ENCODE data around the gene TUBGCP2.
A peak's percentile ranks its signal among the peaks of the same experiment; 100 is the strongest.

Gene TUBGCP2

GRCh38 chr10:133306097-133306476, 2.6 kb downstream of the TUBGCP2 start:
- Mint-ChIP-seq H3K27ac (no peak overlapping the region), H3K9me3 (no peaks in the 10 kb centered on the region), H3K4me1 (peaks cover 45% of the 10 kb centered on the region), H3K27me3 (no peaks in the 10 kb centered on the region), H3K4me3 (no peak overlapping the region)
- no peak for ATAC-seq
- DNase-seq = no peak

DNA sequence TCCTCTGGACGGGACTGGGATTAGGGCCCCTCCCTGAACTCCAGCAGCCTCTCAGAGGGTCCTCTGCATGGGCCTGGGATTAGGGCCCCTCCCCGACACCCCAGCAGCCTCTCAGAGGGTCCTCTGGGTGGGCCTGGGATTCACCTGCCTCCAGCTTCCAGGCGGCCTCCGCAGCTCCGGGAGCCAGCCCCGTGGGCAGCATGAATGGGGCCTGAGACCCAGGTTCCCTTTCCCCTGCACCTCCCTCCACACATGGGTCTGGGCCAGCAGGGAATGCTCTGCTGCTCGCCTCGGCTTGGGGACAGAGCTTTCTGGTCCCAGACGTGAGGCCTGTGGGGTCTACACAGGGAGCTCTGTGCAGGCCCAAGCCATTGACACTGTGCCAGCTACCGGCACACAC, 5.5 kb downstream of the TUBGCP2 start:
- peaks cover 35% of the 10 kb centered on the region for H3K4me1 Mint-ChIP-seq
- ATAC-seq (no peak), DNase-seq (no peak)
- no peaks in the 10 kb centered on the region for H3K27me3 Mint-ChIP-seq
- H3K27ac Mint-ChIP-seq = no peak overlapping the region
- H3K4me3 Mint-ChIP-seq = no peak overlapping the region
- no peaks in the 10 kb centered on the region for H3K9me3 Mint-ChIP-seq

GRCh38 chr10:133302230-133302629, 6.4 kb downstream of the TUBGCP2 start:
- Mint-ChIP-seq H3K4me1 (peaks cover 28% of the 10 kb centered on the region), H3K27me3 (no peaks in the 10 kb centered on the region), H3K27ac (peak overlapping the region in 1 of 2 donors; percentile 42), H3K4me3 (no peak overlapping the region), H3K9me3 (no peaks in the 10 kb centered on the region)
- ATAC-seq (peak; percentile 59), DNase-seq (no peak)

- Mint-ChIP-seq H3K4me3 (no peak overlapping the region), H3K27ac (no peak overlapping the region), H3K27me3 (no peaks in the 10 kb centered on the region), H3K9me3 (no peaks in the 10 kb centered on the region), H3K4me1 (peaks cover 12% of the 10 kb centered on the region)
- ATAC-seq (no peak), DNase-seq (no peak)
These were observed 8.9 kb downstream of the TUBGCP2 start for GRCh38 chr10:133299738-133300137.

DNA sequence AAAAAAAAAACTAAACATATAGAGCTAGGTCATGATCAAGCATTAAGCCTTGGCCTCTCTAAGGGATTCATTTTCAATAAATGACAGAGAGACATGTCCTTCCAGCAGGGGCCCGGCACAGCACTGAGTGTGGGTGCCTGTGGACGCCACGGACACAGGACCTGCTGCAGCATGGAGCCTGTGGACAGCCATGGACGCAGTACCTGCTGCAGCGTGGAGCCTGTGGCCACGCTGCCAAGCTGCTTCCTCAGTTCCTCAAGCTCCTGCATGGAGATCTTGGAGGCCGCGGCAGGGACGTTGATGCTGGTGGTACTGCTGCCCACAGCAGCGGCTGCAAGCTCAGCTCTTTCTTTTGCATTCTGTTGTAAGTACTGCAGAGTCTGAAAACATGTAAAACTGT, 9.4 kb downstream of the TUBGCP2 start:
- DNase-seq (no peak), ATAC-seq (no peak)
- no peaks in the 10 kb centered on the region for H3K9me3 Mint-ChIP-seq
- H3K4me3 Mint-ChIP-seq = no peak overlapping the region
- peaks cover 16% of the 10 kb centered on the region for H3K4me1 Mint-ChIP-seq
- no peak overlapping the region for H3K27ac Mint-ChIP-seq
- no peaks in the 10 kb centered on the region for H3K27me3 Mint-ChIP-seq

GRCh38 chr10:133298466-133298865, 10.2 kb downstream of the TUBGCP2 start:
- Mint-ChIP-seq H3K4me1 (peaks cover 16% of the 10 kb centered on the region), H3K27me3 (no peaks in the 10 kb centered on the region), H3K4me3 (no peak overlapping the region), H3K27ac (peak overlapping the region in 1 of 2 donors; percentile 9), H3K9me3 (no peaks in the 10 kb centered on the region)
- no peak for DNase-seq
- no peak for ATAC-seq

GRCh38 chr10:133297504-133297903, 11.2 kb downstream of the TUBGCP2 start:
- Mint-ChIP-seq H3K27ac (no peak overlapping the region), H3K4me3 (no peak overlapping the region), H3K4me1 (peaks cover 15% of the 10 kb centered on the region), H3K9me3 (no peaks in the 10 kb centered on the region), H3K27me3 (no peaks in the 10 kb centered on the region)
- no peak for DNase-seq
- no peak for ATAC-seq

- Mint-ChIP-seq H3K4me1 (peaks cover 15% of the 10 kb centered on the region), H3K27me3 (no peaks in the 10 kb centered on the region), H3K4me3 (no peak overlapping the region), H3K27ac (no peak overlapping the region), H3K9me3 (no peaks in the 10 kb centered on the region)
- no peak for DNase-seq
- no peak for ATAC-seq
These were observed 13.0 kb downstream of the TUBGCP2 start for GRCh38 chr10:133295426-133296320.

DNA sequence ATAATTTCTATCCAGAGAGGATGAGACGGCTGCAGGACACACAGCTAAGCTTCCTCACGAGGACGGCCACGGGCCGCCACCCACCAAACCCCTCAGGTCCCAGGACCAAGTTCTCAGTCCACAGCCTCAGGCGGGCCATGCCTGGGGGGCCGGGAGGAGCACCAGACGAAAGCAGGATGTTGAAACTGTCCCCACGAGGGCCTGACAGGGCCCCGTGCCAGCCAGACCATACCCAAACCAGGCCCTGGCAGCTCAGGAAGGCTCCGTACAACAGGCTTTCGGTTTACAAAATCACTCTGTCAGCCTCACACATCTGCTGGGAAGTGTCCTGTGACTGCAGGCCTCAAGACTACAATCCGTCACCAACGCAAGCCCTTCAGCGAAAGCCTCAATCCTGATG, 14.5 kb downstream of the TUBGCP2 start:
- Mint-ChIP-seq H3K4me3 (no peak overlapping the region), H3K27ac (no peak overlapping the region), H3K27me3 (no peaks in the 10 kb centered on the region), H3K4me1 (peaks cover 15% of the 10 kb centered on the region), H3K9me3 (no peaks in the 10 kb centered on the region)
- ATAC-seq (no peak), DNase-seq (no peak)

- H3K9me3 Mint-ChIP-seq = no peaks in the 10 kb centered on the region
- ATAC-seq (no peak), DNase-seq (no peak)
- H3K4me1 Mint-ChIP-seq = peaks cover 15% of the 10 kb centered on the region
- H3K4me3 Mint-ChIP-seq = no peak overlapping the region
- no peaks in the 10 kb centered on the region for H3K27me3 Mint-ChIP-seq
- no peak overlapping the region for H3K27ac Mint-ChIP-seq
These were observed 14.9 kb downstream of the TUBGCP2 start for GRCh38 chr10:133293810-133294119.

DNA sequence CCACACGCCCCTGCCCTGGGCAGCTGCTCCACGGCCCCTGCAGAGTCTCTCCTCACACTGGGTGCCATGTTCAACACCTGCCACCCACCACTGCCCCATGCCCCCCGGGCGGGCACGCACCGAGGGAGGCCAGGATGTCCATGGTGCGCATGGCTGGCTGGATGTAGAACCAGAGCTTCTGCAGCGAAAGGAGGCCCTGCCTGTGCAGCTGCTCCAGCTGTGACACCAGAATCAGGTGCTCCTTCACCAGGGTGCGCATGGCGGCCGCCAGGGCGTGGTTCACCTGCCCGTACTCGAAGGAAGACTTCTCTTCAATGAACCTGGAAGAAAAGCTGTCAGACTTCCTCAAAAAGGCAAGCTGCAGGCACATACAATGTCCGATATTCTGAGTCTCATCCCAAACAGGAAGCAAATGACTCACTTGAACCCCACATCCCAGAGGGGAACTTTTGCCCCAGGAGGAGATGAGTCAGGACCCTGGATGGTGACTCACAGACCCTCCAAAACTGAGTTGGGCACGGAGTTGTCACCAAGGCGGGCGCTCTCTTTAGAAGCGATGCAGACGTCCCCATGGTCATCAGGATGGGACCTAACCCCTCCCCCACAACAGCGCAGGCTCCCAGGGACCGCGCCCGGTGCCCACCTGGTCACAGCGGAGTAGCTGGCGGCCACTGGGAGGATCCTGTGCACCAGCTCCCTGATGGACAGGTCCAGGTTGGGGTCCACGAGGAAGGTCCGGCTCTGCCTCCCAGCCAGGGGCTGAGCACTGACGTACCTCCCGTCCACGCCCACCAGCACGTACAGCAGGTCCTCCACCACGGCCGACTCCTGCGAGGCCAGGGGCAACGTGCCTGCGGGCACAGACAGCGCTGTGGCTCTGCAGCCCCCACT, 15.5 kb downstream of the TUBGCP2 start:
- Mint-ChIP-seq H3K4me3 (no peak overlapping the region), H3K4me1 (peaks cover 15% of the 10 kb centered on the region), H3K27ac (no peak overlapping the region), H3K27me3 (no peaks in the 10 kb centered on the region), H3K9me3 (no peaks in the 10 kb centered on the region)
- ATAC-seq (peak; percentile 65), DNase-seq (no peak)

DNA sequence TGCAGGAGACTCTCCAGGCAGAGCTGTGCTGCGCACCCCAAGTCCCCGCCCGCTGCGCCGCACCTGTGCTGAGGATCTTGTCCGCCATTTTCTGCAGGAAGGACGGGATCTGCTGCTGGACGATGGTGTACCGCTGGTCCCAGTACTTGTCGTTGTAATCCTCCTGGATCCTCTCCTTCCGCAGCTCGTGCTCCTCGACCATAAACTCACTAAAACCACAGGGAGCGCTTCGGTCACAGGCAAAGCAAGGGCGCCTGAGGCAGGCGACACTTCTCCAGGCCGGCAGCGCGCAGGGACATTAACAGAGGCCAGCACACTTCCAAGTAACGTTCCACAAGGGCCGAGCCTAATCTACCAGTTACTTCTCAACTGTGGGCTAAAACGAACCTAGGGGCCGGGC, 18.9 kb downstream of the TUBGCP2 start:
- no peak overlapping the region for H3K27ac Mint-ChIP-seq
- no peak for DNase-seq
- H3K9me3 Mint-ChIP-seq = no peaks in the 10 kb centered on the region
- no peaks in the 10 kb centered on the region for H3K27me3 Mint-ChIP-seq
- peaks cover 15% of the 10 kb centered on the region for H3K4me1 Mint-ChIP-seq
- no peak overlapping the region for H3K4me3 Mint-ChIP-seq
- no peak for ATAC-seq

DNA sequence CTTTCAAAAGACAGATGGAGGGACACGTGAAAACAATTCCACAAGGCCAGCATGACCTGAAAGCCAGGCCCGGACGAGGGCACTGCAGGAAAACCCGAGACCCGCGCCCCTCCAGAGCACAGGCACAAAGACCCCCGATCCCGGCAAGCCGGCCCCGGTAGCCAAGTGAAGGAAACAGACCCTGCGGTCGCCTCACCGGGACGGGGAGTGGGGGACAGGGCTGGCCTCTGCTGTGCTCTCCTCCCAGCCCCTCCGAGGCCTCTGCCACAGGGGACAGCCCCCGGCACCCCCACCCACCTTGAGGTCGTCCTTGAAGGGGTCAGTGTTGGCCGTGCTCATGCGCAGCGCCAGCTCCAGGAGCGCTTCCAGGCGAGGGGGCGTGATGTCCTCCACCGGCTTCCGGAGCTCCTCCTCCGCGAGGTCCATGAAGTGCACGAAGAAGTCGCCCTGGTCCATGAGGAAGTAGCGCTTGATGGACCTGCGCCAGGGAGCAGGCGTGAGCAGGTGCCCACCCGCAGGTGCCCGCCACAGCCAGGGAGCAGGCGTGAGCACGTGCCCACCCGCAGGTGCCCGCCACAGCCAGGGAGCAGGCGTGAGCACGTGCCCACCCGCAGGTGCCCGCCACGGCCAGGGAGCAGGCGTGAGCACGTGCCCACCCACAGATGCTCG, 20.7 kb downstream of the TUBGCP2 start:
- Mint-ChIP-seq H3K27me3 (no peaks in the 10 kb centered on the region), H3K4me3 (no peak overlapping the region), H3K9me3 (no peaks in the 10 kb centered on the region), H3K27ac (no peak overlapping the region), H3K4me1 (no peaks in the 10 kb centered on the region)
- DNase-seq (no peak), ATAC-seq (peak; percentile 35)

DNA sequence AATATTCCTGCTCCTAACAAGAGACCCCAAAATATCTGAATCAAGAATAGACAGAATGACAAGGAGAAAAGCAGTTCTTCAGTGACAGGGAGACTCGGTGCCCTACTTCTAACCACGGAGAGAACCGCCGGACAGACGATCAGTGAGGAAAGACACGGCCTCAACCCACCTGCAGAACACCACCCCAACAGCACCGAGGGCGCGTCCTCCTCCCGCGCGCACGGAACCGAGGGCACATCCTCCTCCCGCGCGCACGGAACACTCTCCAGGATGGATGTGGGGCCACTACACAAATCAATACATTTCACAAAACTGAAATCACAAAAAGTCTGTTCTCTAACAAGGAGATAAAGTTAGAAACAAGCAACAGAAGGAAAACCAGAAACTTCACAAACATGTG, 22.3 kb downstream of the TUBGCP2 start:
- H3K27me3 Mint-ChIP-seq = no peaks in the 10 kb centered on the region
- no peak overlapping the region for H3K27ac Mint-ChIP-seq
- H3K9me3 Mint-ChIP-seq = no peaks in the 10 kb centered on the region
- H3K4me3 Mint-ChIP-seq = no peak overlapping the region
- no peak for DNase-seq
- no peaks in the 10 kb centered on the region for H3K4me1 Mint-ChIP-seq
- no peak for ATAC-seq

- Mint-ChIP-seq H3K27ac (no peak overlapping the region), H3K27me3 (no peaks in the 10 kb centered on the region), H3K4me1 (no peaks in the 10 kb centered on the region)
These were observed 23.5 kb downstream of the TUBGCP2 start for GRCh38 chr10:133285217-133285616.

GRCh38 chr10:133283931-133284330, 24.7 kb downstream of the TUBGCP2 start:
- H3K4me3 Mint-ChIP-seq = no peak overlapping the region
- H3K9me3 Mint-ChIP-seq = no peaks in the 10 kb centered on the region
- DNase-seq = no peak
- H3K27me3 Mint-ChIP-seq = no peaks in the 10 kb centered on the region
- peak overlapping the region in 1 of 2 donors; percentile 44 for H3K27ac Mint-ChIP-seq
- no peak for ATAC-seq
- H3K4me1 Mint-ChIP-seq = peaks cover 11% of the 10 kb centered on the region

More at GRCh38 chr10:133285217-133285616, 23.5 kb downstream of the TUBGCP2 start:
- Mint-ChIP-seq H3K4me3 (no peak overlapping the region), H3K9me3 (no peaks in the 10 kb centered on the region)
- DNase-seq = no peak
- ATAC-seq = no peak

Data from stimulated activated naive CD8-positive, alpha-beta T cell treated with anti-CD3 and anti-CD28 coated beads, Interleukin-15, amount 100 ng/mL, for 72 hours (primary cell).